HepG2 (cell line): ENCODE data around the gene RAD52. TPM values are rescaled to one million over a fixed set of nuclear protein-coding genes. Genes with fewer than 3 reads are reported as not detected.

Experiments
- ATAC-seq: fragments of 200-7000 bp; cut with Tn5 transposase; 3 replicates; pipeline ENCODE4 v1.9.1; 2020; ENCODE audit warnings: mild to moderate bottlenecking, moderate library complexity
- BruUV-seq: library from RNA; stranded (reverse); fragments of 400-500 nt; replicated peaks from 2 replicates; lab custom pipeline; 2021; lab: Mats Ljungman, UMichigan
- CTCF ChIA-PET: fragments of 300-600 bp; formaldehyde crosslinking; extraction: SDS; loops from one replicate; lab custom pipeline; 2021; ENCODE audit warnings: low total read pairs, inconsistent platforms, low intra/inter-chr PET ratio; lab: Yijun Ruan, JAX
- POLR2A ChIA-PET: fragments of 350-600 bp; sonication (Branson Sonifier 250); formaldehyde crosslinking; loops from one replicate; lab custom pipeline; 2020; ENCODE audit warnings: antibody characterized with exemption, inconsistent platforms; lab: Yijun Ruan, JAX
- DNase-seq: peaks from one replicate; pipeline ENCODE4 v3.0.0-alpha.2; 2015; ENCODE audit warnings: low spot score
- FAIRE-seq: peaks from 3 replicates; lab custom pipeline; 2011; peaks lifted over from hg19 to GRCh38; lab: Jason Lieb, UNC
- H2AFZ ChIP-seq: one replicate; pipeline ENCODE4 v1.6.1; 2011; ENCODE audit warnings: low read length, inconsistent platforms
- H3K27ac ChIP-seq: fragments of 300-600 bp; 3 replicates; pipeline ENCODE4 v1.8.0; 2011; ENCODE audit warnings: mixed run types, mild to moderate bottlenecking, mixed read lengths, low read length, inconsistent platforms; ENCODE audit not compliant: insufficient read depth; ENCODE audit errors: extremely low read length
- H3K27me3 ChIP-seq, 2 experiments: fragments of 200-600 bp in 1 of 2; 2 replicates in 1 of 2; 3 replicates in 1 of 2; pipeline versions ENCODE4 v1.6.0 to v1.8.0; 2011; ENCODE audit warnings: low read length in 2 of 2, mild to moderate bottlenecking in 2 of 2, moderate library complexity in 2 of 2, inconsistent platforms in 1 of 2; ENCODE audit not compliant: insufficient read depth in 2 of 2, control insufficient read depth in 1 of 2
- H3K36me3 ChIP-seq, 2 experiments: fragments of 200-600 bp in 1 of 2; replicated peaks in 1 of 2; 2 replicates in 1 of 2; 3 replicates in 1 of 2; pipeline versions ENCODE4 v1.5.1 to v1.8.0; 2011; ENCODE audit warnings: low read length in 2 of 2, inconsistent platforms in 1 of 2; ENCODE audit not compliant: insufficient read depth in 2 of 2, control insufficient read depth in 1 of 2
- H3K4me1 ChIP-seq: 2 replicates; pipeline ENCODE4 v1.5.1; 2012; ENCODE audit warnings: low read length, inconsistent platforms; ENCODE audit not compliant: insufficient read depth
- H3K4me2 ChIP-seq: 2 replicates; pipeline ENCODE4 v1.6.0; 2011; ENCODE audit warnings: low read depth, low read length, inconsistent platforms
- H3K4me3 ChIP-seq, 3 experiments: fragments of 200-600 bp in 1 of 3; sonication (generic), shearing (Covaris generic) in 1 of 3; replicated peaks in 1 of 3; 2 replicates each; pipeline ENCODE4 v1.5.1; 2011 to 2016; ENCODE audit warnings: low read length in 3 of 3, inconsistent platforms in 2 of 3, low read depth in 2 of 3, mild to moderate bottlenecking in 2 of 3, control low read depth in 1 of 3, mixed read lengths in 1 of 3; ENCODE audit not compliant: insufficient read depth in 1 of 3
- H3K79me2 ChIP-seq: one replicate; pipeline ENCODE4 v1.6.1; 2011; ENCODE audit warnings: low read length, inconsistent platforms; ENCODE audit not compliant: insufficient read depth
- H3K9ac ChIP-seq: 2 replicates; pipeline ENCODE4 v1.6.0; 2011; ENCODE audit warnings: mild to moderate bottlenecking, low read depth, low read length, inconsistent platforms; ENCODE audit not compliant: insufficient read depth
- H3K9me3 ChIP-seq: 2 replicates; pipeline ENCODE4 v1.5.1; 2012; ENCODE audit warnings: mild to moderate bottlenecking, low read length
- H4K20me1 ChIP-seq: 2 replicates; pipeline ENCODE4 v1.6.0; 2011; ENCODE audit warnings: inconsistent platforms, mild to moderate bottlenecking, low read length, moderate library complexity; ENCODE audit not compliant: insufficient read depth
- CENPX ChIP-seq: sonication (generic); formaldehyde crosslinking; IDR thresholded peaks from 2 replicates; pipeline ENCODE4 v1.9.0; 2021; ENCODE audit warnings: mild to moderate bottlenecking, missing genetic modification reagents, moderate library complexity
- HOXA5 ChIP-seq: sonication (generic); formaldehyde crosslinking; IDR thresholded peaks from 2 replicates; pipeline ENCODE4 v1.4.0; 2020; ENCODE audit warnings: missing genetic modification reagents
- LRRFIP1 ChIP-seq: sonication (generic); formaldehyde crosslinking; conservative IDR thresholded peaks from 2 replicates; pipeline ENCODE4 v1.4.0; 2020; ENCODE audit warnings: missing genetic modification reagents
- NFYB ChIP-seq: sonication (generic); formaldehyde crosslinking; IDR thresholded peaks from 2 replicates; pipeline ENCODE4 v1.4.0; 2020; ENCODE audit warnings: missing genetic modification reagents
- NFYC ChIP-seq: IDR thresholded peaks from 2 replicates; pipeline ENCODE4 v1.6.1; 2016; ENCODE audit warnings: missing genetic modification reagents, missing compliant biosample characterization
- RBAK ChIP-seq: sonication (generic); formaldehyde crosslinking; IDR thresholded peaks from 2 replicates; pipeline ENCODE4 v1.5.1; 2020; ENCODE audit warnings: mild to moderate bottlenecking, missing genetic modification reagents
- ZMAT3 ChIP-seq: sonication (generic); formaldehyde crosslinking; conservative IDR thresholded peaks from 2 replicates; pipeline ENCODE4 v1.7.0; 2021; ENCODE audit warnings: missing genetic modification reagents
- ZNF383 ChIP-seq: sonication (generic); formaldehyde crosslinking; IDR thresholded peaks from 2 replicates; pipeline ENCODE4 v1.4.0; 2020; ENCODE audit warnings: missing genetic modification reagents, mild to moderate bottlenecking, borderline replicate concordance
- ZNF503 ChIP-seq: sonication (generic); formaldehyde crosslinking; IDR thresholded peaks from 2 replicates; pipeline ENCODE4 v1.4.0; 2020; ENCODE audit warnings: missing genetic modification reagents
- ZNF652 ChIP-seq: IDR thresholded peaks from 2 replicates; pipeline ENCODE4 v1.6.1; 2016; ENCODE audit warnings: low read depth, borderline replicate concordance
- ZUFSP ChIP-seq: sonication (generic); formaldehyde crosslinking; IDR thresholded peaks from 2 replicates; pipeline ENCODE4 v1.9.0; 2021; ENCODE audit warnings: missing genetic modification reagents, mild to moderate bottlenecking, borderline replicate concordance
- WGBS: methylation state at CpG from one replicate; pipeline ENCODE4 v1.1.6; 2017; ENCODE audit warnings: low lambda C conversion rate; 5-methylcytosine and 5-hydroxymethylcytosine counted together
- in situ Hi-C: cut with HindIII; loops from 2 replicates; pipeline ENCODE4 v1.10.0; 2017; ENCODE audit warnings: low pct_unique_long_range_greater_than_20kb; ENCODE audit not compliant: extremely low pct_ligation_motif_present
- intact Hi-C: fragments of 100-400 bp; cut with micrococcal nuclease; formaldehyde crosslinking; loops from one replicate; pipeline ENCODE4 v1.10.0; 2022; ENCODE audit not compliant: unreplicated experiment
- polyA plus RNA-seq, 8 experiments: library from polyadenylated mRNA; depleted of rRNA in 3 of 8; stranded (reverse) in 7 of 8; unstranded in 1 of 8; fragments of >200 nt; fragmentation: Illumina TruSeq in 4 of 8; extraction: Trizol in 4 of 8; gene quantifications; 2 replicates each; pipeline versions ENCODE4 v1.2.1 to v1.2.3, GENCODE V29; 2011 to 2016; ENCODE audit warnings: low read depth in 4 of 8, missing spikeins in 1 of 8, mixed read lengths in 1 of 8; ENCODE audit not compliant: insufficient read depth in 1 of 8
- total RNA-seq, 5 experiments: library from RNA; depleted of rRNA; stranded (reverse); fragments of >200 nt; fragmentation: Illumina TruSeq; extraction: Trizol; gene quantifications; 2 replicates each; pipeline ENCODE4 v1.2.3, GENCODE V29; 2016; ENCODE audit warnings: low read depth in 1 of 5

Gene RAD52
- total and polyA plus RNA-seq, 2 of the 13 experiments (the other 11 are each of a cell fraction or from before 2014, with no cell fraction given): 14.3 to 19.9 TPM

DNA sequence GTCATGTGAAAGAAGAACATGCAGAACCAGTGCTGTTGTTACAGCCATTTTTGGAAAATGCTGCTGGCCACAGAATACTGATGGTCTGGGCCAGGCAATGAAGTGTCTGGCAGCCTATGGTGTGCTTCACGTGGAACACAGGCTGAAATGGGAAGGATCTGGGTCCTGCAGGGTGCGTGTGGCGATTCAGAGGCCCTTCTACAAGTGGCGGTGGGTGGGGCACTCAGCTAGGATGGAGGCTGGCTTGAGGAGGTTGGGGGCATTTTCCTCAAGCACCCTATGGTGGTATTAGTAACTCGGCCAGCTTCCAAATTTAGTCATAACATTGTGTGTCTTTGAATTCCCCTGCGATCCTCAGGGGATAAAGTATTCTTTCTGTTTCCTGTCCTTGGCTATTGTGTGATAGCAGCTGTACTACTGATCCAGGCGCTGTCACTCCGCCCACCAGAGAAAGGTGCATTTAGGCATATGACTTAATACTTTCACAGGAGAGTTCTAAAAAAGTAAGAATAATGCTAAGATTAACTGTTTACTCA lies 9.2 kb upstream of the RAD52 start:
- FAIRE-seq: no peak
- no peak overlapping the region for H2AFZ ChIP-seq

DNA sequence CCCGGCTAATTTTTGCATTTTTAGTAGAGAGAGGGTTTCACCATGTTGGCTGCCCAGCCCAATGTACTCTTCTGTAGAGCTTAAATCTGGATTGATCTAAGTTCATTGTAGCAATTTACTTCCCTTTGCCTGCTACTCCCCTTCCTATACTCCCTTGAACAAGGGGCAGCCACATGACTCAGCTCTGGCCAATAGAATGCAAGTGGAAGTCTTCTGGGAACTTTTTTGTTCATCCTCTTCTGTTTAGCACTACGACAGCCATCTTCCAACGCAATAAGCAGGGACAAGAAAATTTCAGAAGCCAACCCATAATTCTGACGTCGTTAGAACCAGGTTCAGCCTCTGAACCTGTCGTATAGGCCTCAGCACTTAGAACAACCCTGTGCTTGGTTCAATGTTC lies 6.4 kb upstream of the RAD52 start:
- intact Hi-C loops: no loop called here
- no peaks in the 10 kb centered on the region for H3K9me3 ChIP-seq
- DNase-seq: no peak
- H3K4me2 ChIP-seq: no peak overlapping the region
- H3K27ac ChIP-seq: no peak overlapping the region
- no peak for FAIRE-seq
- peaks cover 16% of the 10 kb centered on the region for H3K4me1 ChIP-seq
- 88% methylated on average over 6 of the region's 6 CpGs for WGBS
- ATAC-seq: no peak
- no peak overlapping the region for H3K9ac ChIP-seq
- H3K79me2 ChIP-seq: no peaks in the 10 kb centered on the region
- TF ChIP-seq NFYB (CRISPR knock-in tag): peak; percentile 64
- TF ChIP-seq ZUFSP (CRISPR knock-in tag): no peak
- TF ChIP-seq LRRFIP1 (CRISPR knock-in tag): no peak
- TF ChIP-seq ZNF383 (CRISPR knock-in tag): no peak
- no peak for TF ChIP-seq ZNF652 (CRISPR knock-in tag)
- TF ChIP-seq HOXA5 (CRISPR knock-in tag): no peak
- peak; percentile 36; the same call in 1 of the 2 replicates for TF ChIP-seq NFYC (CRISPR knock-in tag)
- no peak for TF ChIP-seq RBAK
- no peak for TF ChIP-seq CENPX
- in situ Hi-C loops: no loop called here
- CTCF ChIA-PET: no interaction called here
- POLR2A ChIA-PET: no interaction called here
- H3K4me3 ChIP-seq: no peak overlapping the region
- H3K27me3 ChIP-seq: no peaks in the 10 kb centered on the region
- no peak overlapping the region for H2AFZ ChIP-seq
- no peaks in the 10 kb centered on the region for H4K20me1 ChIP-seq
- no peaks in the 10 kb centered on the region; a peak in 1 of 5 replicates for H3K36me3 ChIP-seq
- no TSS peak for BruUV-seq

More for the DNA sequence above, 9.2 kb upstream of the RAD52 start:
- no peak overlapping the region for H3K27ac ChIP-seq
- H4K20me1 ChIP-seq: no peaks in the 10 kb centered on the region
- no peaks in the 10 kb centered on the region for H3K9me3 ChIP-seq
- in situ Hi-C loops: no loop called here
- no peak overlapping the region for H3K4me2 ChIP-seq
- H3K79me2 ChIP-seq: no peaks in the 10 kb centered on the region
- intact Hi-C loops: no loop called here
- ChIA-PET POLR2A (no interaction called here), CTCF (no interaction called here)
- WGBS: 63% methylated on average over 6 of the region's 8 CpGs
- TF ChIP-seq ZMAT3 (no peak), ZNF503 (CRISPR knock-in tag) (no peak)
- ATAC-seq (no peak), DNase-seq (no peak)
- H3K4me1 ChIP-seq: peaks cover 1% of the 10 kb centered on the region; the same call in 1 of the 2 replicates
- no peaks in the 10 kb centered on the region for H3K27me3 ChIP-seq
- no peak overlapping the region for H3K4me3 ChIP-seq
- H3K36me3 ChIP-seq: no peaks in the 10 kb centered on the region; a peak in 1 of 5 replicates
- H3K9ac ChIP-seq: no peak overlapping the region
- no TSS peak for BruUV-seq
